Testis (tissue), 2 donors: ENCODE results near the gene SH2D3C.

Experiments used
- CTCF ChIP-seq, 3 experiments: fragments of 450-650 bp in 2 of 3; fragments of 200-600 bp in 1 of 3; sonication (generic) in 1 of 3; IDR thresholded peaks; one replicate each; pipeline ENCODE4 v1.5.1; 2016 to 2019; ENCODE audit warnings: antibody characterized with exemption in 3 of 3, mild to moderate bottlenecking in 2 of 3, moderate library complexity in 1 of 3
- POLR2A ChIP-seq: fragments of 450-650 bp; IDR thresholded peaks from one replicate; pipeline ENCODE4 v1.6.1; 2017; ENCODE audit warnings: antibody characterized with exemption, mild to moderate bottlenecking, moderate library complexity

GRCh38 chr9:127806871-127807270 is 28.4 kb upstream of the SH2D3C start:
- TF ChIP-seq CTCF (IDR thresholded peaks at IDR 0.05): no peak
- no peak for TF ChIP-seq POLR2A
